Neural progenitor cell (in vitro differentiated cells): ENCODE measurements around the gene TAS1R1. TPM values are rescaled to one million over a fixed set of nuclear protein-coding genes. Genes with fewer than 3 reads are reported as not detected.

ENCODE experiments used
- DNase-seq: peaks from one replicate; pipeline ENCODE4 v3.0.0-alpha.2; 2016; ENCODE audit warnings: low spot score
- H2AFZ ChIP-seq: fragments of 200-600 bp; sonication (generic); replicated peaks from 2 replicates; pipeline ENCODE4 v1.6.1; 2016; ENCODE audit warnings: antibody characterized with exemption
- H3F3A ChIP-seq: fragments of 200-600 bp; sonication (generic); 2 replicates; pipeline ENCODE4 v1.6.1; 2016; ENCODE audit warnings: antibody characterized with exemption, low read depth
- H3K27ac ChIP-seq: fragments of 200-600 bp; sonication (generic); 2 replicates; pipeline ENCODE4 v1.5.1; 2016; ENCODE audit warnings: mild to moderate bottlenecking
- H3K27me3 ChIP-seq: fragments of 200-600 bp; sonication (generic); 2 replicates; pipeline ENCODE4 v1.6.1; 2016; ENCODE audit warnings: mild to moderate bottlenecking, moderate library complexity
- H3K36me3 ChIP-seq: fragments of 200-600 bp; sonication (generic); 2 replicates; pipeline ENCODE4 v1.5.1; 2016
- H3K4me1 ChIP-seq: fragments of 200-600 bp; sonication (generic); 2 replicates; pipeline ENCODE4 v1.6.1; 2016; ENCODE audit warnings: mixed run types
- H3K4me2 ChIP-seq: fragments of 200-600 bp; sonication (generic); 2 replicates; pipeline ENCODE4 v1.6.1; 2016
- H3K4me3 ChIP-seq: fragments of 200-600 bp; sonication (generic); 2 replicates; pipeline ENCODE4 v1.5.1; 2016
- H3K79me2 ChIP-seq: fragments of 200-600 bp; sonication (generic); 2 replicates; pipeline ENCODE4 v1.6.1; 2016; ENCODE audit warnings: low read depth
- H3K9ac ChIP-seq: fragments of 200-600 bp; sonication (generic); 2 replicates; pipeline ENCODE4 v1.6.1; 2016
- H3K9me3 ChIP-seq: fragments of 200-600 bp; sonication (generic); 2 replicates; pipeline ENCODE4 v1.5.1; 2016; ENCODE audit warnings: low read depth
- H4K20me1 ChIP-seq: fragments of 200-600 bp; sonication (generic); 2 replicates; pipeline ENCODE4 v1.6.1; 2016; ENCODE audit warnings: low read depth
- H3K27ac Mint-ChIP-seq: 3 replicates; pipeline ENCODE4 v1.8.0; 2021; ENCODE audit warnings: mixed read lengths
- H3K27me3 Mint-ChIP-seq: 2 replicates; pipeline ENCODE4 v1.8.0; 2022; ENCODE audit warnings: low read depth, mild to moderate bottlenecking, inconsistent platforms, moderate library complexity, mixed read lengths; ENCODE audit not compliant: insufficient read depth
- H3K36me3 Mint-ChIP-seq: 3 replicates; pipeline ENCODE4 v1.8.0; 2021; ENCODE audit warnings: mixed read lengths
- H3K4me1 Mint-ChIP-seq: 3 replicates; pipeline ENCODE4 v1.8.0; 2021; ENCODE audit warnings: mixed read lengths
- H3K4me3 Mint-ChIP-seq: 3 replicates; pipeline ENCODE4 v1.8.0; 2021; ENCODE audit warnings: mild to moderate bottlenecking, moderate library complexity, mixed read lengths
- H3K9me3 Mint-ChIP-seq: 3 replicates; pipeline ENCODE4 v1.8.0; 2020; ENCODE audit warnings: mixed read lengths
- CTCF ChIP-seq: fragments of 200-600 bp; sonication (generic); IDR thresholded peaks from 2 replicates; pipeline ENCODE4 v1.5.1; 2017; ENCODE audit warnings: antibody characterized with exemption, mild to moderate bottlenecking
- EZH2 ChIP-seq: fragments of 200-600 bp; sonication (generic); IDR thresholded peaks from 2 replicates; pipeline ENCODE4 v1.6.1; 2017; ENCODE audit warnings: antibody characterized with exemption, mild to moderate bottlenecking, moderate library complexity
- EZH2phosphoT487 ChIP-seq: fragments of 200-600 bp; sonication (generic); IDR thresholded peaks from 2 replicates; pipeline ENCODE4 v1.6.1; 2017; ENCODE audit warnings: antibody characterized with exemption
- total RNA-seq: library from RNA; depleted of rRNA; stranded (reverse); fragments of >200 nt; gene quantifications from 2 replicates; pipeline ENCODE4 v1.2.3, GENCODE V29; 2015; ENCODE audit warnings: low replicate concordance

TAS1R1 gene
- total RNA-seq, 1 donor from 2014 or later: not detected

- H3K79me2 ChIP-seq: peaks cover 41% of the 10 kb centered on the region
- H3K27me3 ChIP-seq: peaks cover 23% of the 10 kb centered on the region
- peak within 1 kb of the TSS; percentile 65 for H3K4me3 ChIP-seq
- peak within 1 kb of the TSS; percentile 31 for H3K27ac ChIP-seq
- Mint-ChIP-seq H3K36me3 (no peaks in the 10 kb centered on the region), H3K27ac (peak within 1 kb of the TSS; percentile 99), H3K9me3 (no peaks in the 10 kb centered on the region), H3K27me3 (peaks cover 8% of the 10 kb centered on the region), H3K4me3 (peak within 1 kb of the TSS; percentile 96), H3K4me1 (peaks cover 36% of the 10 kb centered on the region)
- TF ChIP-seq EZH2 (no peak), EZH2phosphoT487 (no peak), CTCF (no peak)
- H3K9me3 ChIP-seq: no peaks in the 10 kb centered on the region
- DNase-seq: peak; percentile 91
- peaks cover 33% of the 10 kb centered on the region for H3K4me1 ChIP-seq
- no peaks in the 10 kb centered on the region for H3K36me3 ChIP-seq
- peaks cover 45% of the 10 kb centered on the region for H3F3A ChIP-seq
- H2AFZ ChIP-seq: peak within 1 kb of the TSS; percentile 78
- H3K9ac ChIP-seq: no peak within 1 kb of the TSS
- peak within 1 kb of the TSS; percentile 99 for H3K4me2 ChIP-seq
- H4K20me1 ChIP-seq: peaks cover 30% of the 10 kb centered on the region
Observed at GRCh38 chr1:6602669-6603237, 47.6 kb downstream of the TAS1R1 start, which contains the start of gene KLHL21. Gene KLHL21 (minus strand): TSS chr1:6602869. CDS start chr1:6602817, 52 bp downstream.

- H3K27me3 ChIP-seq: peaks cover 23% of the 10 kb centered on the region
- Mint-ChIP-seq H3K36me3 (no peaks in the 10 kb centered on the region), H3K27me3 (peaks cover 8% of the 10 kb centered on the region), H3K4me1 (peaks cover 36% of the 10 kb centered on the region), H3K4me3 (peak overlapping the region; percentile 84), H3K27ac (peak overlapping the region; percentile 99), H3K9me3 (no peaks in the 10 kb centered on the region)
- no peaks in the 10 kb centered on the region for H3K9me3 ChIP-seq
- H3K9ac ChIP-seq: no peak overlapping the region
- H3K4me1 ChIP-seq: peaks cover 33% of the 10 kb centered on the region
- DNase-seq: peak; percentile 69
- peaks cover 34% of the 10 kb centered on the region for H3K79me2 ChIP-seq
- peak overlapping the region; percentile 65 for H3K4me3 ChIP-seq
- H2AFZ ChIP-seq: peak overlapping the region; percentile 78
- H3F3A ChIP-seq: peaks cover 45% of the 10 kb centered on the region
- no peaks in the 10 kb centered on the region for H3K36me3 ChIP-seq
- TF ChIP-seq EZH2 (no peak), CTCF (no peak), EZH2phosphoT487 (peak; percentile 24)
- H3K27ac ChIP-seq: peak overlapping the region; percentile 31
- H4K20me1 ChIP-seq: peaks cover 30% of the 10 kb centered on the region
- H3K4me2 ChIP-seq: peak overlapping the region; percentile 99
Observed at GRCh38 chr1:6603238-6603914, 48.3 kb downstream of the TAS1R1 start.

- peaks cover 36% of the 10 kb centered on the region for H3K4me1 Mint-ChIP-seq
- peak overlapping the region; percentile 99 for H3K27ac Mint-ChIP-seq
Observed at GRCh38 chr1:6603915-6604558, 48.9 kb downstream of the TAS1R1 start.

More at GRCh38 chr1:6603915-6604558, 48.9 kb downstream of the TAS1R1 start:
- Histone ChIP-seq H3K4me1 (peaks cover 33% of the 10 kb centered on the region), H3K36me3 (no peaks in the 10 kb centered on the region), H3K9ac (no peak overlapping the region), H3K9me3 (no peaks in the 10 kb centered on the region), H3K79me2 (peaks cover 29% of the 10 kb centered on the region), H4K20me1 (peaks cover 28% of the 10 kb centered on the region), H3K4me3 (peak overlapping the region; percentile 65), H3F3A (peaks cover 45% of the 10 kb centered on the region), H3K4me2 (peak overlapping the region; percentile 99), H2AFZ (peak overlapping the region; percentile 78), H3K27me3 (peaks cover 23% of the 10 kb centered on the region), H3K27ac (peak overlapping the region; percentile 31)
- H3K36me3 Mint-ChIP-seq: no peaks in the 10 kb centered on the region
- H3K4me3 Mint-ChIP-seq: peak overlapping the region; percentile 84
- H3K9me3 Mint-ChIP-seq: no peaks in the 10 kb centered on the region
- TF ChIP-seq CTCF: peak; percentile 26
- peak; percentile 9 for TF ChIP-seq EZH2phosphoT487
- TF ChIP-seq EZH2: no peak
- H3K27me3 Mint-ChIP-seq: peaks cover 8% of the 10 kb centered on the region
- peak; percentile 89 for DNase-seq
